Astrocyte of the cerebellum (primary cell): Measurements from ENCODE around the gene FAM184A.

Experiments
- DNase-seq: peaks from one replicate; pipeline ENCODE4 v3.0.0-alpha.2; 2011; ENCODE audit warnings: low read depth
- H3K4me3 ChIP-seq: 2 replicates; pipeline ENCODE4 v1.5.1; 2011; ENCODE audit warnings: mild to moderate bottlenecking, low read depth, low read length, moderate library complexity
- CTCF ChIP-seq: IDR thresholded peaks from 2 replicates; pipeline ENCODE4 v1.5.1; 2012; ENCODE audit warnings: low read length, low read depth, moderate library complexity, mild to moderate bottlenecking; ENCODE audit errors: missing control alignments
- in situ Hi-C: cut with HindIII; loops from 2 replicates; pipeline ENCODE4 v1.10.0; 2017; ENCODE audit warnings: low sequenced_read_pairs

FAM184A gene

GRCh38 chr6:118965371-118965770 lies 113.1 kb downstream of the FAM184A start:
- no peak overlapping the region for H3K4me3 ChIP-seq
- in situ Hi-C loops: no loop called here
- DNase-seq: no peak
- no peak for TF ChIP-seq CTCF

- in situ Hi-C loops: no loop called here
- TF ChIP-seq CTCF: no peak
- H3K4me3 ChIP-seq: no peak overlapping the region
- no peak for DNase-seq
Observed at GRCh38 chr6:118963003-118963402, 115.5 kb downstream of the FAM184A start.

- in situ Hi-C loops: no loop called here
- DNase-seq: no peak
- no peak for TF ChIP-seq CTCF
- no peak overlapping the region for H3K4me3 ChIP-seq
Observed at GRCh38 chr6:118959903-118960302, 118.6 kb downstream of the FAM184A start.

GRCh38 chr6:118953391-118953790 lies 125.1 kb downstream of the FAM184A start:
- TF ChIP-seq CTCF: no peak
- in situ Hi-C loops: no loop called here
- H3K4me3 ChIP-seq: no peak overlapping the region
- DNase-seq: no peak

- no peak for DNase-seq
- H3K4me3 ChIP-seq: no peak overlapping the region
- in situ Hi-C loops: no loop called here
- TF ChIP-seq CTCF: no peak
Observed at GRCh38 chr6:118952683-118953082, 125.8 kb downstream of the FAM184A start.

GRCh38 chr6:118945217-118945616 lies 133.2 kb downstream of the FAM184A start:
- in situ Hi-C loops: no loop called here
- TF ChIP-seq CTCF: no peak
- H3K4me3 ChIP-seq: no peak overlapping the region
- no peak for DNase-seq

- no peak overlapping the region for H3K4me3 ChIP-seq
- no peak for TF ChIP-seq CTCF
- in situ Hi-C loops: no loop called here
- no peak for DNase-seq
Observed at GRCh38 chr6:118940770-118941169, 137.7 kb downstream of the FAM184A start.
